ENCODE results near the gene FOS. TPM values are rescaled to one million over a fixed set of nuclear protein-coding genes. Genes with fewer than 3 reads are reported as not detected.
"Not testable (repeated sequence)": the region's sequence is repeated elsewhere in the genome, so short reads cannot be mapped to it uniquely, and the experiment has no call there.

Gene FOS
- total and polyA plus RNA-seq, 5 donors from 2014 or later = 56.8 to 1,673 (median 119) TPM

DNA sequence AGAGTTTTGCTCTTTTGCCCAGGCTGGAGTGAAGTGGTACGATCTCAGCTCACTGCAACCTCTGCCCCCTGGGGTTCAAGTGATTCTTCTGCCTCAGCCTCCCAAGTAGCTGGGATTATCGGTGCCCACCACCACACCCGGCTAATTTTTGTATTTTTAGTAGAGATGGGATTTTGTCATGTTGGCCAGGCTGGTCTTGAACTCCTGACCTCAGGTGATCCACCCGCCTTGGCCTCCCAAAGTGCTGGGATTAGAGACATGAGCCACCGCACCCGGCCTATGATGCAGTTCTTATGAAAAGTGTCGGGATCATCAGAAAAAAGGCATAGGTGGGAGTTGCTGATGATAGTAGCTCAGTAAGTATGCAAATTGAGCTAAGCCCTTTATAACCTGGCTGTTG lies 30.4 kb downstream of the FOS start:
- not testable (repeated sequence) for H3K36me3 Mint-ChIP-seq; H3K27ac ChIP-seq (ENCODE audit: insufficient read depth, low read length, poor library complexity, severe bottlenecking); H3K27me3 ChIP-seq (ENCODE audit: control insufficient read depth, insufficient read depth, low read length); H3K27me3 Mint-ChIP-seq; H3K27ac Mint-ChIP-seq; H3K9me3 Mint-ChIP-seq; H3K36me3 ChIP-seq (ENCODE audit: control insufficient read depth, insufficient read depth, low read length); H3K9me3 ChIP-seq (ENCODE audit: control insufficient read depth in 2 of 2, low read length in 2 of 2); H3K4me3 ChIP-seq (ENCODE audit: low read depth, low read length); DNase-seq; H3K4me3 Mint-ChIP-seq; H3K4me1 ChIP-seq (ENCODE audit: control insufficient read depth, insufficient read depth, low read length, poor library complexity, severe bottlenecking); H3K4me1 Mint-ChIP-seq; ATAC-seq (ENCODE audit: low read depth in 2 of 2)

DNA sequence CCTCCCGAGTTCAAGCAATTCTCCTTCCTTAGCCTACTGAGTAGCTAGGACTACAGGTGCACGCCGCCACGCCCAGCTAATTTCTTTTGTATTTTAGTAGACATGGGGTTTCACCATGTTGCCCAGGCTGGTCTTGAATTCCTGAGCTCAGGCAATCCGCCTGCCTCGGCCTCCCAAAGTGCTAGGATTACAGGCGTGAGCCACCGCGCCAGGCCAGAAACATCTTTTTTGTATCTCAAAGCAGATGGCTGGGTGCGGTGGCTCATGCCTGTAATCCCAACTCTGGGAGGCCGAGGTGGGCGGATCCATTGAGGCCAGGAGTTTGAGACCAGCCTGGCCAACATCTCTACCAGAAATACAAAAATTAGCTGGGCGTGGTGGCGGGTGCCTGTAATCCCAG lies 30.9 kb downstream of the FOS start:
- not testable (repeated sequence) for H3K36me3 ChIP-seq (ENCODE audit: control insufficient read depth, insufficient read depth, low read length); H3K4me1 ChIP-seq (ENCODE audit: control insufficient read depth, insufficient read depth, low read length, poor library complexity, severe bottlenecking); H3K36me3 Mint-ChIP-seq; H3K4me3 Mint-ChIP-seq; H3K9me3 ChIP-seq (ENCODE audit: control insufficient read depth in 2 of 2, low read length in 2 of 2); H3K27ac Mint-ChIP-seq; ATAC-seq (ENCODE audit: low read depth in 2 of 2); H3K27me3 Mint-ChIP-seq; H3K4me3 ChIP-seq (ENCODE audit: low read depth, low read length); H3K9me3 Mint-ChIP-seq; DNase-seq; H3K27ac ChIP-seq (ENCODE audit: insufficient read depth, low read length, poor library complexity, severe bottlenecking); H3K4me1 Mint-ChIP-seq; H3K27me3 ChIP-seq (ENCODE audit: control insufficient read depth, insufficient read depth, low read length)

DNA sequence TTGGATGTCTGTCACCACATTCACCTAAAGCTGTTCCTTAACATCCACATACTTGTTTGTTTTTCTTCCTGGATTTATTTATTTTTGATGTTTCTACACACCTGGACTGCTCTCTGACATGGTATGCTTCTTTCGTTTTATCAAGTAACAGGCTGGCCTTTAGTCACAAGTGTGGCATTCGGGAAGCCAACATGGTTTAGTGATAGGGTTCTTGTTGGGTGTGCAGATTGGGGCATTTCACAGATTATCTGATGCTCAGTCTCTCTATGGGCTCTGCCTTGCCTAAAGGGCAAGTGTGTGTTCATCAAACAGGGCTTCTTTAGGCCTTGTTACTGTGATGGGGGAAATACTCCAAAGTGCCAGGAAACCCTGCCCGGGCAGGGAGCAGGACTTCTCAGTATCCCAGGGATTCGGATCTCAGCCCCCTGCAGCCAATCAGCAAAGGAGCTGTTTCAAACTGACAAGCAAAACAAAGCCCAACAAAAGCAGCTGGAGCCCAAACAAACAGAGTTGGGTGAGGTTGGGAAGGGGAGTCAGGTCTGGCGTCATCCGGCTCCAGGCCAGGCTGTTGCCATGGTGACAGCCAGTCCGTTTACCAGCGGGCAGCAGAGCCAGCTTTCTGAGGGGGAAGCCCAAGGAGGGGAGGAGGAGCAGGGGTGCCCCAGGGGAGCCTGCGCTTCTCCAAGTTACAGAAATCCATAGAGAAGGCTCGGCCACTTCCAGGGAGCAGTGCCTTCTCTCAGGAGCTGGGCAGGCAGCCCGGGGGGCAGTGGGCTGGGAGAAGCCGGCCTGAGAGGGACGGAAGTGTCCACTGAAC lies 31.9 kb downstream of the FOS start:
- DNase-seq (no peak), ATAC-seq (ENCODE audit: low read depth in 2 of 2) (no peak)
- peaks cover 0 to 7% (median 0%) of the 10 kb centered on the region in 4 donors for H3K4me1 Mint-ChIP-seq
- no peak overlapping the region for H3K4me3 ChIP-seq (ENCODE audit: low read depth, low read length)
- H3K27ac ChIP-seq (ENCODE audit: insufficient read depth, low read length, poor library complexity, severe bottlenecking) = no peak overlapping the region
- peaks cover 4% of the 10 kb centered on the region for H3K4me1 ChIP-seq (ENCODE audit: control insufficient read depth, insufficient read depth, low read length, poor library complexity, severe bottlenecking)
- H3K4me3 Mint-ChIP-seq = no peak overlapping the region
- H3K27me3 ChIP-seq (ENCODE audit: control insufficient read depth, insufficient read depth, low read length) = no peaks in the 10 kb centered on the region
- H3K27ac Mint-ChIP-seq = no peak overlapping the region
- H3K36me3 Mint-ChIP-seq = no peaks in the 10 kb centered on the region
- peaks cover 4% of the 10 kb centered on the region for H3K27me3 Mint-ChIP-seq
- H3K36me3 ChIP-seq (ENCODE audit: control insufficient read depth, insufficient read depth, low read length) = no peaks in the 10 kb centered on the region
- no peaks in the 10 kb centered on the region for H3K9me3 Mint-ChIP-seq
- H3K9me3 ChIP-seq (ENCODE audit: control insufficient read depth in 2 of 2, low read length in 2 of 2) = no peaks in the 10 kb centered on the region

DNA sequence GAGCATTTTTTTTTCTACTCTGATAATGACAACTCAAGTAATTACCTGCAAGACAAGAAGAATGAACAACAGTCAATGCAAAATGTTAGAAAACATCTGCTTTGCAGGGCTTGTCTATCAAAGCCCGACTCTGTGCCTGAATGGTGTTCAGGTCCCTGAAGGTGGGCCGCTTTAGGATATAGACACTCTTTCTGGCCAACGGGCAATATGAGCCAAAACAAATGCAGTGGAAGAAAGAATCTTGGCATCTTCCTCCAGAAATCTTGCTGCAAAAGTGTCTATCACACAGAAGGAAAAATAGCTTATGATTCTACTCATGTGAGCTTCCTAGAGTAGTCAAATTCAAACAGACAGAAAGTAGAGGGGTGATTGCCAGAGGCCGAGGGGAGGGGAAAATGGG lies 32.7 kb downstream of the FOS start:
- Histone ChIP-seq H3K36me3 (ENCODE audit: control insufficient read depth, insufficient read depth, low read length) (no peaks in the 10 kb centered on the region), H3K27me3 (ENCODE audit: control insufficient read depth, insufficient read depth, low read length) (peaks cover under 1% of the 10 kb centered on the region), H3K27ac (ENCODE audit: insufficient read depth, low read length, poor library complexity, severe bottlenecking) (no peak overlapping the region), H3K4me1 (ENCODE audit: control insufficient read depth, insufficient read depth, low read length, poor library complexity, severe bottlenecking) (peaks cover 4% of the 10 kb centered on the region), H3K4me3 (ENCODE audit: low read depth, low read length) (no peak overlapping the region), H3K9me3 (ENCODE audit: control insufficient read depth in 2 of 2, low read length in 2 of 2) (no peaks in the 10 kb centered on the region)
- Mint-ChIP-seq H3K9me3 (no peaks in the 10 kb centered on the region), H3K27me3 (peaks cover 9% of the 10 kb centered on the region), H3K36me3 (no peaks in the 10 kb centered on the region), H3K4me3 (no peak overlapping the region), H3K27ac (no peak overlapping the region), H3K4me1 (peaks cover 0 to 7% (median 0%) of the 10 kb centered on the region in 4 donors)
- no peak for DNase-seq
- no peak for ATAC-seq (ENCODE audit: low read depth in 2 of 2)

DNA sequence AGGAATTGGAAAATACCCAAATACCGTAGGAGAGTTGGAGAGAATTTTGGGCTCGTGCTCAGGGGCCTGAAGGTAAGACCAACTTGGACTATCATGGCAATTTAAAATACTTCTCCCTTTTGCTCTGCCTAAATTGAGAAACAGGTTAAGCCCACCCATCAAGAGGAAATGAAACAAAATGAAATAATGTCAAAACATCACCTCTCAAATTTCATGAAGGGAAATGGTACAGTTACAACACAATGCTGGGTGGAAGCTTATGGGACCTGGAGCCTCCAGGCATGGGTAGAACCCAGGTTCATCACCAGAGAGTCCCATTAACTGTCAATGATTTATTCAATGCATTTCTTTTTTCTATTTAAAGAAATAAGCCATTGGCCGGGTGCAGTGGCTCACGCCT lies 33.7 kb downstream of the FOS start:
- no peak overlapping the region for H3K27ac Mint-ChIP-seq

GRCh38 chr14:75313294-75313693 lies 34.7 kb downstream of the FOS start:
- H3K9me3 Mint-ChIP-seq = no peaks in the 10 kb centered on the region
- H3K36me3 ChIP-seq (ENCODE audit: control insufficient read depth, insufficient read depth, low read length) = no peaks in the 10 kb centered on the region
- H3K9me3 ChIP-seq (ENCODE audit: control insufficient read depth in 2 of 2, low read length in 2 of 2) = no peaks in the 10 kb centered on the region
- H3K4me1 ChIP-seq (ENCODE audit: control insufficient read depth, insufficient read depth, low read length, poor library complexity, severe bottlenecking) = no peaks in the 10 kb centered on the region
- H3K4me3 Mint-ChIP-seq = no peak overlapping the region
- no peak for DNase-seq
- no peak overlapping the region for H3K27ac Mint-ChIP-seq
- peaks cover 0 to 6% (median 0%) of the 10 kb centered on the region in 4 donors for H3K4me1 Mint-ChIP-seq
- no peak overlapping the region for H3K27ac ChIP-seq (ENCODE audit: insufficient read depth, low read length, poor library complexity, severe bottlenecking)
- ATAC-seq (ENCODE audit: low read depth in 2 of 2) = no peak
- H3K27me3 Mint-ChIP-seq = peaks cover 16% of the 10 kb centered on the region
- no peaks in the 10 kb centered on the region for H3K36me3 Mint-ChIP-seq
- peaks cover 2% of the 10 kb centered on the region for H3K27me3 ChIP-seq (ENCODE audit: control insufficient read depth, insufficient read depth, low read length)
- no peak overlapping the region for H3K4me3 ChIP-seq (ENCODE audit: low read depth, low read length)

More for the DNA sequence above, 33.7 kb downstream of the FOS start:
- H3K4me1 Mint-ChIP-seq = peaks cover 0 to 8% (median 0%) of the 10 kb centered on the region in 4 donors
- Histone ChIP-seq H3K4me3 (ENCODE audit: low read depth, low read length) (no peak overlapping the region), H3K9me3 (ENCODE audit: control insufficient read depth in 2 of 2, low read length in 2 of 2) (no peaks in the 10 kb centered on the region), H3K27ac (ENCODE audit: insufficient read depth, low read length, poor library complexity, severe bottlenecking) (no peak overlapping the region), H3K4me1 (ENCODE audit: control insufficient read depth, insufficient read depth, low read length, poor library complexity, severe bottlenecking) (peaks cover 4% of the 10 kb centered on the region), H3K27me3 (ENCODE audit: control insufficient read depth, insufficient read depth, low read length) (peaks cover 2% of the 10 kb centered on the region), H3K36me3 (ENCODE audit: control insufficient read depth, insufficient read depth, low read length) (no peaks in the 10 kb centered on the region)
- DNase-seq = no peak
- no peak overlapping the region for H3K4me3 Mint-ChIP-seq
- H3K27me3 Mint-ChIP-seq = peaks cover 9% of the 10 kb centered on the region
- H3K36me3 Mint-ChIP-seq = no peaks in the 10 kb centered on the region
- H3K9me3 Mint-ChIP-seq = no peaks in the 10 kb centered on the region
- no peak for ATAC-seq (ENCODE audit: low read depth in 2 of 2)

DNA sequence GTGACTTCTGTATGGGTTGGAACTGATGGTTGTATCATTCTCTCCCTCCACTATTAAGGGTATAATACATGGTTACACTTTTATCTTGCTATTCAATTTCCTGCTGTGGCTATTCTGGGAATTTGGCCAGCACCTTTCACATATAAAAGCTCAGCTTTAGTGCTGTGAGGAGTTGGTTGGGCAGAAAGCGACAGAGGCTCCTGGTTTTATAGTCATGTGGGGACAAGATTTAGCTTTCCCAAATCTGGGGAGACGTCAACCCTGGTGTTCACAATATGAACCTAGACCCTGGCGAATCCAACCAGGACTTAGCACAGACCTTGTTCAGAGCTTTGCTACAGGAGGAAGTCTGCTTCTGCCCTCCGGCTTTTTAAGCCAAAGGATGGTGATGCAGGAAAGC lies 36.5 kb downstream of the FOS start:
- peaks cover 17% of the 10 kb centered on the region for H3K27me3 Mint-ChIP-seq
- no peak for ATAC-seq (ENCODE audit: low read depth in 2 of 2)

DNA sequence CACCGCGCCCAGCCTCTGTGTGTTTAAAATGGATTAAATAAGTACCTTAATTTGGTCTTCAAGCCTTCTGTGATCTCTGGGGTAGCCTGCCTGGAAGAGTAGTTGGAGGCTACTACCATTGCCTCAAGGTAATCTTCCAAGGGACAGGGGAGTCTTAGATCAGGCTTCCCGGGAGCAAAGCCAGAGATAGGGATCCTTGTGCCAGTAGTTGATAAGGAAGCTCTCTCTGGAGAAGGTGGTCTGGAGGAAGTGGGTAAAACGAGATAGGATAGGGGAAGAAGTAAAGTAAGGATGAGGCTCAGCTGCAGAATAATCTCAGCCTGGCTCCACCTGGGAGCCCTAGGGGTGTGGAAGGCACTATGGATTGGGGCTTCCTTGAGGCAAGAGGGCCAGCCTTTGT lies 38.5 kb downstream of the FOS start:
- no peaks in the 10 kb centered on the region for H3K4me1 ChIP-seq (ENCODE audit: control insufficient read depth, insufficient read depth, low read length, poor library complexity, severe bottlenecking)
- peaks cover 0 to 3% (median 0%) of the 10 kb centered on the region in 4 donors for H3K4me1 Mint-ChIP-seq
- no peak overlapping the region for H3K27ac ChIP-seq (ENCODE audit: insufficient read depth, low read length, poor library complexity, severe bottlenecking)
- peaks cover 17% of the 10 kb centered on the region for H3K27me3 Mint-ChIP-seq
- peaks cover 2% of the 10 kb centered on the region for H3K27me3 ChIP-seq (ENCODE audit: control insufficient read depth, insufficient read depth, low read length)
- peaks cover 0 to 2% (median 0%) of the 10 kb centered on the region in 7 donors for H3K9me3 Mint-ChIP-seq
- no peak overlapping the region for H3K4me3 Mint-ChIP-seq
- DNase-seq = no peak
- no peaks in the 10 kb centered on the region for H3K9me3 ChIP-seq (ENCODE audit: control insufficient read depth in 2 of 2, low read length in 2 of 2)
- H3K4me3 ChIP-seq (ENCODE audit: low read depth, low read length) = no peak overlapping the region
- no peaks in the 10 kb centered on the region for H3K36me3 Mint-ChIP-seq
- no peak for ATAC-seq (ENCODE audit: low read depth in 2 of 2)
- no peaks in the 10 kb centered on the region for H3K36me3 ChIP-seq (ENCODE audit: control insufficient read depth, insufficient read depth, low read length)
- no peak overlapping the region for H3K27ac Mint-ChIP-seq

More for the DNA sequence above, 36.5 kb downstream of the FOS start:
- Mint-ChIP-seq H3K9me3 (no peaks in the 10 kb centered on the region), H3K4me1 (peaks cover 0 to 6% (median 0%) of the 10 kb centered on the region in 4 donors), H3K4me3 (no peak overlapping the region), H3K27ac (no peak overlapping the region), H3K36me3 (no peaks in the 10 kb centered on the region)
- H3K4me1 ChIP-seq (ENCODE audit: control insufficient read depth, insufficient read depth, low read length, poor library complexity, severe bottlenecking) = no peaks in the 10 kb centered on the region
- H3K9me3 ChIP-seq (ENCODE audit: control insufficient read depth in 2 of 2, low read length in 2 of 2) = no peaks in the 10 kb centered on the region
- peaks cover 2% of the 10 kb centered on the region for H3K27me3 ChIP-seq (ENCODE audit: control insufficient read depth, insufficient read depth, low read length)
- no peaks in the 10 kb centered on the region for H3K36me3 ChIP-seq (ENCODE audit: control insufficient read depth, insufficient read depth, low read length)
- H3K4me3 ChIP-seq (ENCODE audit: low read depth, low read length) = no peak overlapping the region
- no peak overlapping the region for H3K27ac ChIP-seq (ENCODE audit: insufficient read depth, low read length, poor library complexity, severe bottlenecking)
- DNase-seq = no peak
